ENCODE results near the gene ADISSP.
A peak's percentile ranks its signal among the peaks of the same experiment; 100 is the strongest.

ADISSP gene

GRCh38 chr20:3767110-3767426, 485 bp downstream of the ADISSP start:
- TF ChIP-seq CSDC2 (CRISPR knock-in tag; IDR thresholded peaks at IDR 0.05): no peak
- TF ChIP-seq TSHZ2 (CRISPR knock-in tag; IDR thresholded peaks at IDR 0.05): no peak
- TF ChIP-seq ZNF70 (CRISPR knock-in tag; IDR thresholded peaks at IDR 0.05): no peak
- TF ChIP-seq GLIS3 (CRISPR knock-in tag; IDR thresholded peaks at IDR 0.05): no peak
- TF ChIP-seq SNAI2 (CRISPR knock-in tag; IDR thresholded peaks at IDR 0.05): no peak
- no peak for TF ChIP-seq ISL1 (CRISPR knock-in tag; IDR thresholded peaks at IDR 0.05)
- no peak for TF ChIP-seq ZFP3 (CRISPR knock-in tag; IDR thresholded peaks at IDR 0.05)
- TF ChIP-seq TOX (CRISPR knock-in tag; IDR thresholded peaks at IDR 0.05; ENCODE audit: borderline replicate concordance): no peak
- TF ChIP-seq PPARA (CRISPR knock-in tag; IDR thresholded peaks at IDR 0.05; ENCODE audit: borderline replicate concordance): no peak
- no peak for TF ChIP-seq RARB (CRISPR knock-in tag; IDR thresholded peaks at IDR 0.05)
- no peak for TF ChIP-seq ZFP30 (CRISPR knock-in tag; IDR thresholded peaks at IDR 0.05)
- TF ChIP-seq CREB5 (CRISPR knock-in tag; IDR thresholded peaks at IDR 0.05; ENCODE audit: low read depth): no peak
- peak; percentile 22; the same call in 2 of the 3 replicates for ATAC-seq

GRCh38 chr20:3766422-3767109, 987 bp downstream of the ADISSP start:
- no peak for ATAC-seq
- TF ChIP-seq BACH2 (CRISPR knock-in tag; IDR thresholded peaks at IDR 0.05; ENCODE audit: borderline replicate concordance) (no peak), GLIS3 (CRISPR knock-in tag; IDR thresholded peaks at IDR 0.05) (no peak), TSHZ2 (CRISPR knock-in tag; IDR thresholded peaks at IDR 0.05) (no peak), ZFP3 (CRISPR knock-in tag; IDR thresholded peaks at IDR 0.05) (no peak), PPARA (CRISPR knock-in tag; IDR thresholded peaks at IDR 0.05; ENCODE audit: borderline replicate concordance) (no peak), ZNF8 (CRISPR knock-in tag; IDR thresholded peaks at IDR 0.05) (no peak), ZNF565 (CRISPR knock-in tag; conservative IDR thresholded peaks at IDR 0.05; ENCODE audit: low read depth) (no peak), CSRNP3 (CRISPR knock-in tag; IDR thresholded peaks at IDR 0.05) (no peak), SNAI2 (CRISPR knock-in tag; IDR thresholded peaks at IDR 0.05) (no peak), PATZ1 (CRISPR knock-in tag; IDR thresholded peaks at IDR 0.05; ENCODE audit: borderline replicate concordance) (no peak), ZC3H10 (CRISPR knock-in tag; IDR thresholded peaks at IDR 0.05) (no peak), TOX (CRISPR knock-in tag; IDR thresholded peaks at IDR 0.05; ENCODE audit: borderline replicate concordance) (no peak)

GRCh38 chr20:3765171-3765882, 2.2 kb downstream of the ADISSP start:
- no peak for ATAC-seq
- TF ChIP-seq CREB5 (CRISPR knock-in tag; IDR thresholded peaks at IDR 0.05; ENCODE audit: low read depth) (no peak), ZC3H10 (CRISPR knock-in tag; IDR thresholded peaks at IDR 0.05) (no peak), RARB (CRISPR knock-in tag; IDR thresholded peaks at IDR 0.05) (no peak), TOX (CRISPR knock-in tag; IDR thresholded peaks at IDR 0.05; ENCODE audit: borderline replicate concordance) (no peak), PATZ1 (CRISPR knock-in tag; IDR thresholded peaks at IDR 0.05; ENCODE audit: borderline replicate concordance) (no peak), BACH2 (CRISPR knock-in tag; IDR thresholded peaks at IDR 0.05; ENCODE audit: borderline replicate concordance) (no peak), OSR1 (CRISPR knock-in tag; IDR thresholded peaks at IDR 0.05) (no peak), ZNF70 (CRISPR knock-in tag; IDR thresholded peaks at IDR 0.05) (no peak), ZFP30 (CRISPR knock-in tag; IDR thresholded peaks at IDR 0.05) (no peak)
